Activated CD4-positive, alpha-beta T cell treated with anti-CD3 and anti-CD28 coated beads for 4 hours (primary cell): ENCODE measurements around the gene SEC11A.

ENCODE experiments used
- DNase-seq, 2 donors: peaks; one replicate each; pipeline ENCODE4 v3.0.0-alpha.2; 2020

Gene SEC11A

DNA sequence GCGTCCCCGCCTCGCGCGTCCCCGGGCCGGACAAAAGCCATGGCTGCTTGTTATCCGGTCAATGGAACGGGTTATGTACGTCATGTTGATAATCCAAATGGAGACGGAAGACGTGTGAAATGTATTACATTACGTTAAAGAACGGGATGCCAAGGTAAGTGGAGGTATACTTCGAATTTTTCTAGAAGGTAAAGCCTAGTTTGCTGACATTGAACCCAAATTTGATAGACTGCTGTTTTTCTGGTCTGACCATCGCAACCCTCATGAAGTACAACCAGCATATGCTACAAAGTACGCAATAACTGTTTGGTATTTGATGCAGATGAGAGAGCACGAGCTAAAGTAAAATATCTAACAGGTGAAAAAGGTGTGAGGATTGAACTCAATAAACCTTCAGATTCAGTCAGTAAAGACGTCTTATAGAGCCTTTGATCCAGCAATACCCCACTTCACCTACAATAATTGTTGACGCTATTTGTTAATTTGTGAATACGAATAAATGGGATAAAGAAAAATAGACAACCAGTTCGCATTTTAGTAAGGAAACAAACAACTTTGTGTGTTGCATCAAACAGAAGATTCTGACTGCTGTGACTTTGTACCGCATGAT is 81.6 kb downstream of the SEC11A start:
- DNase-seq = no peak

DNA sequence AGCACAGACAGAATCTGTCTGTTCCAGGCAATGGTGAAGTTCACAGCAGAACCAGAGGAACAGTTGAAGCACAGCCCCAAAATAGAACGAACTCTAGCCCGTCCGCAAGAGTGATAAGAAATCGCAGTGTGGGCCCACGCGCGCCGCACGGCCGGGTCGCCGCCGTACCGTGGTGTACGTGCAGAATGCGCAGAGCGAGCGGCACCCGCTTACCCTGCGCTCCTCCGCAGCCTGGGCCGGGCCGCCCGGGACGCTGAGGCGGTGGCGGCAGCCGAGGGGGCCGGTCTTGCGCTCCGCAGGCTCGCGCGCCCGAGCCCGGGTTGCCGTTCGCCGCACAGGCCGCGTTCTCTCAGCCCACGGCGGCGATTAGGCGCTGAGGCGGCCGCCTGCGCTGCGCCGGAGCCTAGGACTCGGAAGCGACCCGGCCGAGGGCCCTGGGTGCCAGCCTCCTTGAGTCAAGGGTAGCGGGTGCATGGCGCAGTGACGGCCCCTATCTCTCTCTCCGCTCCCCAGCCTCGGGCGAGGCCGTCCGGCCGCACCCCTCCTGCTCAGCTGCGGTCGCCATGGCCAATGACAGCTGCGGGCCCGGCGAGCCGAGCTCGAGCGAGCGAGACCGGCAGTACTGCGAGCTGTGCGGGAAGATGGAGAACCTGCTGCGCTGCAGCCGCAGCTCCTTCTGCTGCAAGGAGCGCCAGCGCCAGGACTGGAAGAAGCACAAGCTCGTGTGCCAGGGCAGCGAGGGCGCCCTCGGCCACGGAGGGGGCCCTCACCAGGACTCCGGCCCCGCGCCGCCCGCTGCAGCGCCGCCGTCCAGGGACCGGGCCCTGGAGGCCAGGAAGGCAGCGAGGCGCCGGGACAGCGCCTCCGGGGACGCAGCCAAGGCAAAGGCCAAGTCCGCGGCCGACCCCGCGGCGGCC is 82.4 kb downstream of the SEC11A start:
- DNase-seq = peak; percentile 65 to 66

GRCh38 chr15:84631706-84632272 is 84.2 kb downstream of the SEC11A start:
- DNase-seq = no peak

- no peak for DNase-seq
These were observed 86.9 kb downstream of the SEC11A start for GRCh38 chr15:84629033-84629432.

GRCh38 chr15:84625123-84625522 is 90.8 kb downstream of the SEC11A start:
- DNase-seq = no peak

GRCh38 chr15:84624359-84624758 is 91.6 kb downstream of the SEC11A start:
- no peak for DNase-seq

DNA sequence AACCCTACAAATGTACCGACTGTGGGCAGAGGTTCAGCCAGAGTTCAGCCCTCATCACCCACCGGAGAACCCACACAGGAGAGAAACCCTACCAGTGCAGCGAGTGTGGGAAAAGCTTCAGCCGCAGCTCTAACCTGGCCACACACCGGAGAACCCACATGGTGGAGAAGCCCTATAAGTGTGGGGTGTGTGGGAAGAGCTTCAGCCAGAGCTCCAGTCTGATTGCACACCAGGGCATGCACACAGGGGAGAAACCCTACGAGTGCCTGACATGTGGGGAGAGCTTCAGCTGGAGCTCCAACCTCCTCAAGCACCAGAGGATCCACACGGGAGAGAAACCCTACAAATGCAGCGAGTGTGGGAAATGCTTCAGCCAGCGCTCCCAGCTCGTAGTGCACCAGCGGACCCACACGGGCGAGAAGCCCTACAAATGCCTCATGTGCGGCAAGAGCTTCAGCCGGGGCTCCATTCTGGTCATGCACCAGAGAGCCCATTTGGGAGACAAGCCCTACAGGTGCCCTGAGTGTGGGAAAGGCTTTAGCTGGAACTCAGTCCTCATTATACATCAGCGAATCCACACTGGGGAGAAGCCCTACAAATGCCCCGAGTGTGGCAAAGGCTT is 94.5 kb downstream of the SEC11A start:
- DNase-seq = no peak

DNA sequence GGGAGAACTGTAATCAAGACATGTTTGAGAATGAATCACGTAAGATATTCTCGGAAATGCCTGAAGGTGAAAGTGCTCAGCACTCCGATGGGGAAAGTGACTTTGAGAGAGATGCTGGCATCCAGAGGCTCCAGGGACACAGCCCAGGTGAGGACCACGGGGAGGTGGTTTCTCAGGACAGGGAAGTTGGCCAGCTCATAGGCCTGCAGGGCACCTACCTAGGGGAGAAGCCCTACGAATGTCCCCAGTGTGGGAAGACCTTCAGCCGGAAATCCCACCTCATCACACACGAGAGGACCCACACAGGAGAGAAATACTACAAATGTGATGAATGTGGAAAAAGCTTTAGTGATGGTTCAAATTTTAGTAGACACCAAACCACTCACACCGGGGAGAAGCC is 95.3 kb downstream of the SEC11A start:
- no peak for DNase-seq
